HCT116 (cell line): ENCODE results near the gene CELF2. TPM values are rescaled to one million over a fixed set of nuclear protein-coding genes. Genes with fewer than 3 reads are reported as not detected.

Source experiments
- ATAC-seq: fragments of 200-7000 bp; cut with Tn5 transposase; 2 replicates; pipeline ENCODE4 v1.9.1; 2020; ENCODE audit warnings: mild to moderate bottlenecking, moderate library complexity
- BruUV-seq: library from RNA; stranded (reverse); fragments of 400-500 nt; replicated peaks from 2 replicates; lab custom pipeline; 2021; lab: Mats Ljungman, UMichigan
- CTCF ChIA-PET: fragments of 300-600 bp; sonication (Branson Sonifier 250); formaldehyde crosslinking; loops from one replicate; lab custom pipeline; 2021; ENCODE audit warnings: antibody characterized with exemption; lab: Charles Lee
- POLR2A ChIA-PET: fragments of 300-600, 350-600 bp; sonication (Branson Sonifier 250); formaldehyde crosslinking; loops from one replicate; lab custom pipeline; 2021; ENCODE audit warnings: antibody characterized with exemption; lab: Charles Lee
- RAD21 ChIA-PET, 2 experiments: fragments of 300-600 bp; sonication (Branson Sonifier 250); formaldehyde crosslinking; loops; one replicate each; lab custom pipeline; 2023; ENCODE audit warnings: low total read pairs in 2 of 2; ENCODE audit not compliant: uncharacterized antibody in 2 of 2, unreplicated experiment in 2 of 2, low non-redundant PET in 1 of 2; lab: Charles Lee
- DNase-seq: peaks from one replicate; pipeline ENCODE4 v3.0.0-alpha.2; 2010; ENCODE audit warnings: low read depth, low spot score
- H2AFZ ChIP-seq: fragments of 200-600 bp; shearing (Covaris generic), sonication (generic); 2 replicates; pipeline ENCODE4 v1.6.1; 2017; ENCODE audit warnings: low read depth, mixed run types, mixed read lengths, antibody characterized with exemption, low read length; ENCODE audit not compliant: poor library complexity, severe bottlenecking
- H3K27ac ChIP-seq: 2 replicates; pipeline ENCODE4 v1.5.1; 2012; ENCODE audit warnings: low read depth, low read length
- H3K27me3 ChIP-seq: fragments of 200-600 bp; sonication (generic); 2 replicates; pipeline ENCODE4 v1.6.1; 2016; ENCODE audit warnings: mixed run types, low read length, mixed read lengths; ENCODE audit not compliant: insufficient read depth
- H3K36me3 ChIP-seq, 2 experiments: fragments of 200-500 bp in 1 of 2; fragments of 200-600 bp in 1 of 2; sonication (Bioruptor generic) in 1 of 2; sonication (generic) in 1 of 2; 2 replicates each; pipeline versions ENCODE4 v1.5.1 to v1.6.1; 2014 to 2016; ENCODE audit warnings: low read length in 2 of 2, inconsistent platforms in 1 of 2, mixed read lengths in 1 of 2, mixed run types in 1 of 2; ENCODE audit not compliant: insufficient read depth in 2 of 2, control insufficient read depth in 1 of 2
- H3K4me1 ChIP-seq, 2 experiments: fragments of 200-600 bp in 1 of 2; sonication (generic) in 1 of 2; 2 replicates each; pipeline versions ENCODE4 v1.5.1 to v1.6.1; 2012 to 2017; ENCODE audit warnings: low read length in 2 of 2, inconsistent platforms in 1 of 2, mild to moderate bottlenecking in 1 of 2, mixed read lengths in 1 of 2, mixed run types in 1 of 2, moderate library complexity in 1 of 2; ENCODE audit not compliant: insufficient read depth in 2 of 2, control insufficient read depth in 1 of 2
- H3K4me2 ChIP-seq: fragments of 200-600 bp; sonication (generic); 2 replicates; pipeline ENCODE4 v1.6.1; 2017; ENCODE audit warnings: mixed run types, low read length, mixed read lengths
- H3K4me3 ChIP-seq, 2 experiments: fragments of 200-600 bp in 1 of 2; sonication (generic) in 1 of 2; replicated peaks in 1 of 2; 2 replicates each; pipeline ENCODE4 v1.5.1; 2011 to 2016; ENCODE audit warnings: low read length in 2 of 2, control low read depth in 1 of 2, low read depth in 1 of 2, mild to moderate bottlenecking in 1 of 2, mixed read lengths in 1 of 2, mixed run types in 1 of 2
- H3K79me2 ChIP-seq: fragments of 200-600 bp; sonication (generic); 2 replicates; pipeline ENCODE4 v1.6.1; 2017; ENCODE audit warnings: mild to moderate bottlenecking, mixed run types, low read length, moderate library complexity, mixed read lengths; ENCODE audit not compliant: insufficient read depth
- H3K9ac ChIP-seq: fragments of 200-600 bp; sonication (generic); 2 replicates; pipeline ENCODE4 v1.6.1; 2016; ENCODE audit warnings: low read length, mixed read lengths
- H3K9me2 ChIP-seq: fragments of 200-600 bp; sonication (generic), shearing (Covaris generic); 2 replicates; pipeline ENCODE4 v1.6.1; 2017; ENCODE audit warnings: mixed run types, mild to moderate bottlenecking, moderate library complexity; ENCODE audit not compliant: insufficient read depth
- H3K9me3 ChIP-seq, 2 experiments: fragments of 200-500 bp in 1 of 2; fragments of 200-600 bp in 1 of 2; sonication (Bioruptor generic) in 1 of 2; sonication (generic) in 1 of 2; 2 replicates each; pipeline ENCODE4 v1.6.1; 2014 to 2017; ENCODE audit warnings: low read length in 2 of 2, mixed read lengths in 2 of 2, inconsistent platforms in 1 of 2, low read depth in 1 of 2, mild to moderate bottlenecking in 1 of 2, mixed run types in 1 of 2, moderate library complexity in 1 of 2; ENCODE audit not compliant: control insufficient read depth in 1 of 2, insufficient read depth in 1 of 2
- H4K20me1 ChIP-seq: fragments of 200-600 bp; sonication (generic), shearing (Covaris generic); 2 replicates; pipeline ENCODE4 v1.6.1; 2017; ENCODE audit warnings: mixed run types, mild to moderate bottlenecking, moderate library complexity; ENCODE audit not compliant: insufficient read depth
- CBX3 ChIP-seq: IDR thresholded peaks from 2 replicates; pipeline ENCODE4 v1.6.1; 2012; ENCODE audit warnings: low read depth
- ELF1 ChIP-seq: IDR thresholded peaks from 2 replicates; pipeline ENCODE4 v1.6.1; 2012; ENCODE audit warnings: low read depth, borderline replicate concordance
- EZH2 ChIP-seq: fragments of 200-600 bp; sonication (generic); IDR thresholded peaks from 2 replicates; pipeline ENCODE4 v1.6.1; 2017; ENCODE audit warnings: antibody characterized with exemption, mixed run types
- EZH2phosphoT487 ChIP-seq: fragments of 200-600 bp; IDR thresholded peaks from 2 replicates; pipeline ENCODE4 v1.6.1; 2018; ENCODE audit warnings: antibody characterized with exemption, borderline replicate concordance
- FOSL1 ChIP-seq: IDR thresholded peaks from 2 replicates; pipeline ENCODE4 v1.6.1; 2012; ENCODE audit warnings: low read depth
- POLR2A ChIP-seq: IDR thresholded peaks from 2 replicates; pipeline ENCODE4 v1.7.0; 2011; ENCODE audit warnings: borderline replicate concordance; ENCODE audit not compliant: insufficient read depth, insufficient read length; ENCODE audit errors: extremely low read depth
- RAD21 ChIP-seq: IDR thresholded peaks from 2 replicates; pipeline ENCODE4 v1.6.1; 2012; ENCODE audit warnings: low read depth, mild to moderate bottlenecking
- SIN3A ChIP-seq: IDR thresholded peaks from 2 replicates; pipeline ENCODE4 v1.6.1; 2012; ENCODE audit warnings: low read depth
- SP1 ChIP-seq: IDR thresholded peaks from 2 replicates; pipeline ENCODE4 v1.6.1; 2012; ENCODE audit warnings: low read depth
- SRF ChIP-seq: IDR thresholded peaks from 2 replicates; pipeline ENCODE4 v1.6.1; 2012; ENCODE audit warnings: low read depth
- TCF7L2 ChIP-seq: IDR thresholded peaks from 2 replicates; pipeline ENCODE4 v1.7.0; 2011; ENCODE audit warnings: borderline replicate concordance, inconsistent platforms; ENCODE audit not compliant: insufficient read depth, insufficient read length; ENCODE audit errors: extremely low read depth
- YY1 ChIP-seq: IDR thresholded peaks from 2 replicates; pipeline ENCODE4 v1.6.1; 2011; ENCODE audit warnings: low read length, low read depth, moderate library complexity, mild to moderate bottlenecking; ENCODE audit not compliant: insufficient replicate concordance; ENCODE audit errors: extremely low read depth
- ZFX ChIP-seq: fragments of 450-650 bp; IDR thresholded peaks from 2 replicates; pipeline ENCODE4 v1.6.1; 2017
- ZNF274 ChIP-seq: fragments of 200-500 bp; sonication (Bioruptor generic); IDR thresholded peaks from 2 replicates; pipeline ENCODE4 v1.6.1; 2014; ENCODE audit warnings: mild to moderate bottlenecking, low read depth, low read length, inconsistent platforms
- intact Hi-C: fragments of 100-400 bp; cut with micrococcal nuclease; formaldehyde crosslinking; loops from 2 replicates; pipeline ENCODE4 v1.10.0; 2022
- total RNA-seq: library from RNA; stranded (reverse); gene quantifications from one replicate; pipeline ENCODE4 v1.2.1, GENCODE V29; 2021; ENCODE audit not compliant: unreplicated experiment
- TF ChIP-seq, protein P1 (sequence below): IDR thresholded peaks from 2 replicates; pipeline ENCODE4 v1.6.1; 2012; ENCODE audit warnings: low read depth
- TF ChIP-seq, protein P2 (sequence below), 3 experiments: fragments of 200-600 bp in 1 of 3; sonication (generic) in 1 of 3; IDR thresholded peaks in 2 of 3; conservative IDR thresholded peaks in 1 of 3; 2 replicates each; pipeline ENCODE4 v1.5.1; 2012 to 2017; ENCODE audit warnings: low read depth in 2 of 3, low read length in 2 of 3, antibody characterized with exemption in 1 of 3, borderline replicate concordance in 1 of 3, control low read depth in 1 of 3, mild to moderate bottlenecking in 1 of 3, mixed read lengths in 1 of 3, mixed run types in 1 of 3, moderate library complexity in 1 of 3; ENCODE audit not compliant: insufficient read depth in 1 of 3
- TF ChIP-seq, protein P3 (sequence below): IDR thresholded peaks from 2 replicates; pipeline ENCODE4 v1.6.1; 2012

The CELF2 gene
- total RNA-seq, 1 experiment from 2014 or later: 0.66 TPM

DNA sequence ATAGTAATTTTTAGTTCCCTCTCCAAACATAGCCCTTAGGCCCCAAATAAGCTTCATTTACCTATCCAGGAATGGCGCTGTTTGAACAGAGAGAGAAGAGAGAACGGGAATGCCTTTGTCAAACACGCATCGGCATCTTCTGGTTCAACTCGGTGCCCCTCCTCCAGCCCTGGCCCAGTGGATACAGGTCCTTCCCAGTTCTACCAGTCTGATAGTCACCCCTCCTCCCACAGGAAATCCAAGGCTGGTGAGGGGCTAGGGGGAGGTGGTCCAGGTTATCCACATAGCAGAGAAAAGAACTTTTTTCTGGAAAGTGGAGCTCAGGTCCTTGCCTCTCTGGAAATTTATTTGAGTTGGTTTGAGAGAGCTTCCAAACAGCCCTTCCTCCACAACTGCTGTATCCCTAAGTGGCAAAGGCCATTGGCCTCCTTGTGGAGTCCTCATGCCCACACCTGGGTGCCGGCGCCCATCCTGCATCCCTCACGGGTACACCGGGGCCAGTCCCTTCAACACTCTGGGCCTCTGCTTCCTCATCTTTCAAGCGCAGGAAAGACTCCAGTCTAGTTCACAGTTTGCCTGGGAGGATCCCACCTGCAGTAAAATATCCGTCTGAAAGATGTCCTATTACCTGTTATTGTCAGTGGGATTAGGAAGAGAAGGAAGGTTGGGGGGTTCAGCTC, 287.4 kb downstream of the CELF2 start:
- H3K4me1 ChIP-seq: no peaks in the 10 kb centered on the region
- CTCF ChIA-PET: no interaction called here
- TF ChIP-seq FOSL1 (no peak), RAD21 (no peak), ELF1 (no peak), ZFX (no peak), SRF (no peak), CBX3 (no peak), ZNF274 (no peak), TCF7L2 (no peak), EZH2phosphoT487 (no peak), EZH2 (no peak), SP1 (no peak), SIN3A (no peak), POLR2A (no peak), YY1 (no peak)
- TF ChIP-seq, protein P1, sequence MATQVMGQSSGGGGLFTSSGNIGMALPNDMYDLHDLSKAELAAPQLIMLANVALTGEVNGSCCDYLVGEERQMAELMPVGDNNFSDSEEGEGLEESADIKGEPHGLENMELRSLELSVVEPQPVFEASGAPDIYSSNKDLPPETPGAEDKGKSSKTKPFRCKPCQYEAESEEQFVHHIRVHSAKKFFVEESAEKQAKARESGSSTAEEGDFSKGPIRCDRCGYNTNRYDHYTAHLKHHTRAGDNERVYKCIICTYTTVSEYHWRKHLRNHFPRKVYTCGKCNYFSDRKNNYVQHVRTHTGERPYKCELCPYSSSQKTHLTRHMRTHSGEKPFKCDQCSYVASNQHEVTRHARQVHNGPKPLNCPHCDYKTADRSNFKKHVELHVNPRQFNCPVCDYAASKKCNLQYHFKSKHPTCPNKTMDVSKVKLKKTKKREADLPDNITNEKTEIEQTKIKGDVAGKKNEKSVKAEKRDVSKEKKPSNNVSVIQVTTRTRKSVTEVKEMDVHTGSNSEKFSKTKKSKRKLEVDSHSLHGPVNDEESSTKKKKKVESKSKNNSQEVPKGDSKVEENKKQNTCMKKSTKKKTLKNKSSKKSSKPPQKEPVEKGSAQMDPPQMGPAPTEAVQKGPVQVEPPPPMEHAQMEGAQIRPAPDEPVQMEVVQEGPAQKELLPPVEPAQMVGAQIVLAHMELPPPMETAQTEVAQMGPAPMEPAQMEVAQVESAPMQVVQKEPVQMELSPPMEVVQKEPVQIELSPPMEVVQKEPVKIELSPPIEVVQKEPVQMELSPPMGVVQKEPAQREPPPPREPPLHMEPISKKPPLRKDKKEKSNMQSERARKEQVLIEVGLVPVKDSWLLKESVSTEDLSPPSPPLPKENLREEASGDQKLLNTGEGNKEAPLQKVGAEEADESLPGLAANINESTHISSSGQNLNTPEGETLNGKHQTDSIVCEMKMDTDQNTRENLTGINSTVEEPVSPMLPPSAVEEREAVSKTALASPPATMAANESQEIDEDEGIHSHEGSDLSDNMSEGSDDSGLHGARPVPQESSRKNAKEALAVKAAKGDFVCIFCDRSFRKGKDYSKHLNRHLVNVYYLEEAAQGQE: no peak
- TF ChIP-seq, protein P2, sequence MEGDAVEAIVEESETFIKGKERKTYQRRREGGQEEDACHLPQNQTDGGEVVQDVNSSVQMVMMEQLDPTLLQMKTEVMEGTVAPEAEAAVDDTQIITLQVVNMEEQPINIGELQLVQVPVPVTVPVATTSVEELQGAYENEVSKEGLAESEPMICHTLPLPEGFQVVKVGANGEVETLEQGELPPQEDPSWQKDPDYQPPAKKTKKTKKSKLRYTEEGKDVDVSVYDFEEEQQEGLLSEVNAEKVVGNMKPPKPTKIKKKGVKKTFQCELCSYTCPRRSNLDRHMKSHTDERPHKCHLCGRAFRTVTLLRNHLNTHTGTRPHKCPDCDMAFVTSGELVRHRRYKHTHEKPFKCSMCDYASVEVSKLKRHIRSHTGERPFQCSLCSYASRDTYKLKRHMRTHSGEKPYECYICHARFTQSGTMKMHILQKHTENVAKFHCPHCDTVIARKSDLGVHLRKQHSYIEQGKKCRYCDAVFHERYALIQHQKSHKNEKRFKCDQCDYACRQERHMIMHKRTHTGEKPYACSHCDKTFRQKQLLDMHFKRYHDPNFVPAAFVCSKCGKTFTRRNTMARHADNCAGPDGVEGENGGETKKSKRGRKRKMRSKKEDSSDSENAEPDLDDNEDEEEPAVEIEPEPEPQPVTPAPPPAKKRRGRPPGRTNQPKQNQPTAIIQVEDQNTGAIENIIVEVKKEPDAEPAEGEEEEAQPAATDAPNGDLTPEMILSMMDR (IDR thresholded peaks at IDR 0.05 in 2 of 3, conservative IDR thresholded peaks at IDR 0.05 in 1 of 3; ENCODE audit: borderline replicate concordance in 1 of 3, insufficient read depth in 1 of 3, low read depth in 2 of 3, low read length in 2 of 3): no peak
- TF ChIP-seq, protein P3, sequence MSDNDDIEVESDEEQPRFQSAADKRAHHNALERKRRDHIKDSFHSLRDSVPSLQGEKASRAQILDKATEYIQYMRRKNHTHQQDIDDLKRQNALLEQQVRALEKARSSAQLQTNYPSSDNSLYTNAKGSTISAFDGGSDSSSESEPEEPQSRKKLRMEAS: no peak
- no peaks in the 10 kb centered on the region for H3K79me2 ChIP-seq
- no peak overlapping the region for H3K4me3 ChIP-seq
- ATAC-seq: no peak
- H3K4me2 ChIP-seq: no peak overlapping the region
- no peak overlapping the region for H3K27ac ChIP-seq
- intact Hi-C loops: no loop called here
- POLR2A ChIA-PET: no interaction called here
- no peak overlapping the region for H2AFZ ChIP-seq
- BruUV-seq: no TSS peak
- RAD21 ChIA-PET: no interaction called here
- DNase-seq: no peak
- H3K27me3 ChIP-seq: no peaks in the 10 kb centered on the region
- no peaks in the 10 kb centered on the region for H3K36me3 ChIP-seq
- 0 out of 4 replicates have a peak, but pooled peaks cover 0 to 6% of the 10 kb centered on the region in 2 experiments for H3K9me3 ChIP-seq
- no peak overlapping the region for H3K9ac ChIP-seq
- H4K20me1 ChIP-seq: no peaks in the 10 kb centered on the region
- H3K9me2 ChIP-seq: no peaks in the 10 kb centered on the region
